AG10803 (cell line): ENCODE results near the gene LCLAT1.
"Not testable (repeated sequence)": the region's sequence is repeated elsewhere in the genome, so short reads cannot be mapped to it uniquely, and the experiment has no call there.

Source experiments
- DNase-seq: peaks from one replicate; pipeline ENCODE4 v3.0.0; 2010; ENCODE audit warnings: low read depth
- H3K4me3 ChIP-seq: 2 replicates; pipeline ENCODE4 v1.5.1; 2011; ENCODE audit warnings: mild to moderate bottlenecking, low read length, control low read depth
- TF ChIP-seq, protein P1 (sequence below): conservative IDR thresholded peaks from 2 replicates; pipeline ENCODE4 v1.5.1; 2011; ENCODE audit warnings: mild to moderate bottlenecking, low read length, control low read depth, inconsistent platforms

The LCLAT1 gene

GRCh38 chr2:30629866-30630265 is 182.8 kb downstream of the LCLAT1 start:
- H3K4me3 ChIP-seq: no peak overlapping the region
- peak; percentile 54 for DNase-seq
- TF ChIP-seq, protein P1, sequence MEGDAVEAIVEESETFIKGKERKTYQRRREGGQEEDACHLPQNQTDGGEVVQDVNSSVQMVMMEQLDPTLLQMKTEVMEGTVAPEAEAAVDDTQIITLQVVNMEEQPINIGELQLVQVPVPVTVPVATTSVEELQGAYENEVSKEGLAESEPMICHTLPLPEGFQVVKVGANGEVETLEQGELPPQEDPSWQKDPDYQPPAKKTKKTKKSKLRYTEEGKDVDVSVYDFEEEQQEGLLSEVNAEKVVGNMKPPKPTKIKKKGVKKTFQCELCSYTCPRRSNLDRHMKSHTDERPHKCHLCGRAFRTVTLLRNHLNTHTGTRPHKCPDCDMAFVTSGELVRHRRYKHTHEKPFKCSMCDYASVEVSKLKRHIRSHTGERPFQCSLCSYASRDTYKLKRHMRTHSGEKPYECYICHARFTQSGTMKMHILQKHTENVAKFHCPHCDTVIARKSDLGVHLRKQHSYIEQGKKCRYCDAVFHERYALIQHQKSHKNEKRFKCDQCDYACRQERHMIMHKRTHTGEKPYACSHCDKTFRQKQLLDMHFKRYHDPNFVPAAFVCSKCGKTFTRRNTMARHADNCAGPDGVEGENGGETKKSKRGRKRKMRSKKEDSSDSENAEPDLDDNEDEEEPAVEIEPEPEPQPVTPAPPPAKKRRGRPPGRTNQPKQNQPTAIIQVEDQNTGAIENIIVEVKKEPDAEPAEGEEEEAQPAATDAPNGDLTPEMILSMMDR: no peak

DNA sequence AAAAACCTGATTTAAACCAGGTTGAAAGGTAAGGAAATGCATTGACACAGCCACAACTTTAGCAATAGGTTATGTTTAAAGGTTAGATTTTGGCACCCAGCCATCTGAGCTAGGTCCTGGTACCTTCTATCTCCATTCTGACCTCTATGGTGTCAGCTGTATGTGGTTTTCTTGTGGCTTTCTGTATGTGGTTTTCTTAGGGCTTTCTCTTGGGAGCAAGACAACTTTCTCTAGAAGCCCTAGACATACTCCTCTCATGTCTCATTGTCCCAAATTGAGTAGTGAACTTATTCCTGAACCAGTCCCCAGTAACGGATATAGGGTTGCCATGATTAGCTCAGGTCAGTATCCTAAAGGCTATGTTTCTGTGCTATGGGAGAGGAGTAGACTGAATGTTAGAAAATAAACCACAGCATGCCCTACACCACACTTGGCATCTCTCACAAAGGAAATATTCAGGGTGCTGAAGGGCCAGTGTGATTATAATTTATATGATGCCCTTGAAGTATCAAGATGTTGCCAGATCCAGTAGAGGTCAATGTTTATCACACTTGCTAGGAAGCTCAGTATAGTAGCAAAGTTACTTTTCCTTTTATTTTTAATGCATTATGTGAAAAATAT is 184.1 kb downstream of the LCLAT1 start:
- peak; percentile 22 for DNase-seq
- TF ChIP-seq, protein P1: no peak
- no peak overlapping the region for H3K4me3 ChIP-seq

DNA sequence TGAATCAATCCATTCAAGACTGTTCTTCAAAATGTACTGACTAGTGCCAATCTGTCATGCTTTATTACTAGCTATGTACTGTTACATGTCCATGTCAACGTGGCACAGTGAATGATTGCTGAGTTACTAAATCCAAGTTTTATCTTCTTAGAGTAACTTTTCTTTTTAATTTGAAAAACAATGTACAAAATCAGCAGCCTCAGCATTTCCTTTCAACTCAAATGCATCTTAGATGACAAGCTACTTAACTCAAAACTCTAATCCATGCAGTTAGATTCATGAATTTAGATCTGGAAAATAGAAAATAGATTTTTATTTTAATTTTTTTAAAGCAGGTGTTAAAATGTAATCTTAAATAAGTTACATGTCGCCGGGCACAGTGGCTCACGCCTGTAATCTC is 186.0 kb downstream of the LCLAT1 start:
- TF ChIP-seq, protein P1: no peak
- no peak for DNase-seq
- no peak overlapping the region for H3K4me3 ChIP-seq

- TF ChIP-seq, protein P1: no peak
- no peak overlapping the region for H3K4me3 ChIP-seq
- no peak for DNase-seq
Observed at GRCh38 chr2:30636311-30636710, 189.3 kb downstream of the LCLAT1 start.

DNA sequence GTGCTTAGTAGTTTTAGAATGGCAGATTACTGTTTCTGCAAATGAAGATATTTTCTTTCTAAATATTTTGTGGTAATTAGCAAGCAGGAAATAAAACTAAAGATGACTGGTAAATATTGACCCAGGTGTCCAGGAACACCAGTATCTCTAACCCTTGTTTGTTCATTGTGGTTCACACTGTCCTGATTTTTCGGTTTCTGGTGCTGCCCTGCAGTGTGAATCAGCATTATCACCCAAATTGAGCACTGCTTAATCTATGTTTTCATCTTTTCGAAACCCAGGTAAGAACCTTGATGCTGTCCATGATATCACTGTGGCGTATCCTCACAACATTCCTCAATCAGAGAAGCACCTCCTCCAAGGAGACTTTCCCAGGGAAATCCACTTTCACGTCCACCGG is 192.8 kb downstream of the LCLAT1 start:
- H3K4me3 ChIP-seq: no peak overlapping the region
- TF ChIP-seq, protein P1: no peak
- no peak for DNase-seq

DNA sequence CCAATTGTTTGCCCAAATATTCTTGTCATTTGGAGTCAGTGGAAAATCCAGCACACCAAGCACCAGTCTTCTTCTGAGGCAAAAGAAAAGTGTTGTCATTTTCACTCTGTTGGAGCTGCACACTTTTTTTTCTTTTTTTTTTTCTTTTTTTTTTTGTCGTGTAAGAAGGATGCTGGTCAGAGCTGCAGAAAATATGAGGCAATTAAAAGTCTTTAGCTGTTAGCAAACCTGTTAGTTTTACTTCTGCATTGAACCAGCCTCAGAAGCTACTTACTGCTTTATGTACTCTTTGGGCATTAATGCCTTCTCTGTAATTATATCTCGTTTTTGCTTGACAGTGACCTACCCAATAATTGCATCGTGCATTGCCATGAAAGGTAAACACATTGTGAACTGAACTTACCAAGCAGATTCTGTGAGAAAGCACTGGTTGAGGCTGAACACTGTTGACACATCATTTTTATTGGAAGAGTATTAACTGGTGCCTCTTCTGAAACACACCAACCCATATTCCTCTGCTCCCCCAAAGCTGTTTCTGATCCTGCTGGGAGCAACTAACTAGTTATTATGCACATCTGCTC is 194.8 kb downstream of the LCLAT1 start:
- TF ChIP-seq, protein P1: no peak
- no peak overlapping the region for H3K4me3 ChIP-seq
- DNase-seq: no peak

DNA sequence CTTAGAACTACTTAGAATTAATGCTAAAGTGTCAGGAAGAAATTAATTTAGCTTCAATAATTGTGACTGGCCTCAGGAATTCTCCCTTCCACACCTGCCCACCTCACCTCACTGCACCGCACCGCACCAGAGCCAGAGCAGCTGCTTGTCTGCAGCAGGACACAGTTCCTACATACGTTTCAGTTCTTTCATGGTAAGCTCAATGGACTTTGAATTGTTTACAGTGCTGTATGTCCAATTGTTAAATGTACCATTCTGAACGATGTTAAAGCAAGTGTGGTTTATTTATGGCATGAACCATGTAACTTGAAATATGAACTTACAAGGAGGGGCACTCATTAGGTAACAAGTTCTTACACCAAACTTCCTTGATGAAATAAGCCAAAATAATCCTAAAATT is 196.0 kb downstream of the LCLAT1 start:
- DNase-seq, H3K4me3 ChIP-seq: not testable (repeated sequence)
